ENCODE data around the gene DLG2.

The DLG2 gene

GRCh38 chr11:84607975-84608836, 1018.9 kb downstream of the DLG2 start:
- DNase-seq = no peak

GRCh38 chr11:84594602-84595001, 1032.5 kb downstream of the DLG2 start:
- no peak for DNase-seq

- DNase-seq = no peak
Measured at GRCh38 chr11:84590106-84590505, 1037.0 kb downstream of the DLG2 start.

GRCh38 chr11:84588131-84588829, 1038.9 kb downstream of the DLG2 start:
- DNase-seq = no peak

- DNase-seq = no peak
Measured at GRCh38 chr11:84583106-84583505, 1044.0 kb downstream of the DLG2 start.

- DNase-seq = no peak
Measured at GRCh38 chr11:84581083-84581482, 1046.1 kb downstream of the DLG2 start.

- no peak for DNase-seq
Measured at GRCh38 chr11:84580428-84580827, 1046.7 kb downstream of the DLG2 start.

- DNase-seq = no peak
Measured at GRCh38 chr11:84573868-84574267, 1053.3 kb downstream of the DLG2 start.

GRCh38 chr11:84566671-84567070, 1060.5 kb downstream of the DLG2 start:
- DNase-seq = no peak

GRCh38 chr11:84564867-84565184, 1062.3 kb downstream of the DLG2 start:
- no peak for DNase-seq

GRCh38 chr11:84564180-84564866, 1062.8 kb downstream of the DLG2 start:
- peak; percentile 1 for DNase-seq

- no peak for DNase-seq
Measured at GRCh38 chr11:84563356-84563755, 1063.8 kb downstream of the DLG2 start.

- DNase-seq = no peak
Measured at GRCh38 chr11:84560206-84560605, 1066.9 kb downstream of the DLG2 start.

GRCh38 chr11:84558085-84558905, 1068.8 kb downstream of the DLG2 start:
- no peak for DNase-seq

- DNase-seq = no peak
Measured at GRCh38 chr11:84552791-84553190, 1074.4 kb downstream of the DLG2 start.

GRCh38 chr11:84549217-84549616, 1077.9 kb downstream of the DLG2 start:
- no peak for DNase-seq

- no peak for DNase-seq
Measured at GRCh38 chr11:84544566-84544965, 1082.6 kb downstream of the DLG2 start.

GRCh38 chr11:84543367-84544159, 1083.6 kb downstream of the DLG2 start:
- no peak for DNase-seq

GRCh38 chr11:84541731-84542340, 1085.3 kb downstream of the DLG2 start:
- DNase-seq = no peak

- DNase-seq = no peak
Measured at GRCh38 chr11:84536456-84536855, 1090.7 kb downstream of the DLG2 start.

GRCh38 chr11:84532364-84532763, 1094.8 kb downstream of the DLG2 start:
- DNase-seq = no peak

GRCh38 chr11:84526250-84526649, 1100.9 kb downstream of the DLG2 start:
- DNase-seq = no peak

Data from CD4-positive, alpha-beta T cell treated with Interleukin-21 for 1 hour (primary cell).